GM18909 (cell line): ENCODE measurements around the gene TMEM165.
A peak's percentile ranks its signal among the peaks of the same experiment; 100 is the strongest.

Source experiments
- ATAC-seq: cut with Tn5 transposase; IDR thresholded peaks from one replicate; pipeline ENCODE4 v1.9.1; 2021; ENCODE audit warnings: mild to moderate bottlenecking; ENCODE audit not compliant: unreplicated experiment, poor library complexity

The TMEM165 gene

DNA sequence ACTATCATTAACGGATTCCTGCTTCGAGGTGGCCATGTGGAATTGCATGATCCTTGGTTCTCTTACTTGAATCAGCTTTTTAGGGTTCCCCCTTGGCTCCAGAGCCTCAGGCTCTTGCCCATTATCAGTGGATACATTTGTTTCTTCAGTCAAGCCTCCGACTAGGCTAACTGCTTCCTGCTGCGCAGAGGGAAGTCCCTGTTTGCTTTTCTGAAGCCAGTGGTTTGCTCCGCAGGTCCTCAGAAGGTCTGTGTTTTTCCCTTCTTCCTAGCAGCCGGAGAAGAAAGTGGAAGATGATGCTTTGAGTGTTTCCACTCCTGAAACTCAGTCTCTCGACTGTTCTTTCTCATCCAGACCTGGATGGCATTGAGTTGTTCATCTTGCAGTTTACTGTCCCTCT is 29.1 kb upstream of the TMEM165 start:
- no peak for ATAC-seq

GRCh38 chr4:55367084-55367722 is 28.6 kb upstream of the TMEM165 start:
- no peak for ATAC-seq

- ATAC-seq, result no peak
Measured at GRCh38 chr4:55369968-55370367, 25.8 kb upstream of the TMEM165 start.

GRCh38 chr4:55372259-55372658 is 23.5 kb upstream of the TMEM165 start:
- no peak for ATAC-seq

- ATAC-seq, result no peak
Measured at GRCh38 chr4:55373461-55373860, 22.3 kb upstream of the TMEM165 start.

- ATAC-seq, result no peak
Measured at GRCh38 chr4:55376698-55377097, 19.1 kb upstream of the TMEM165 start.

DNA sequence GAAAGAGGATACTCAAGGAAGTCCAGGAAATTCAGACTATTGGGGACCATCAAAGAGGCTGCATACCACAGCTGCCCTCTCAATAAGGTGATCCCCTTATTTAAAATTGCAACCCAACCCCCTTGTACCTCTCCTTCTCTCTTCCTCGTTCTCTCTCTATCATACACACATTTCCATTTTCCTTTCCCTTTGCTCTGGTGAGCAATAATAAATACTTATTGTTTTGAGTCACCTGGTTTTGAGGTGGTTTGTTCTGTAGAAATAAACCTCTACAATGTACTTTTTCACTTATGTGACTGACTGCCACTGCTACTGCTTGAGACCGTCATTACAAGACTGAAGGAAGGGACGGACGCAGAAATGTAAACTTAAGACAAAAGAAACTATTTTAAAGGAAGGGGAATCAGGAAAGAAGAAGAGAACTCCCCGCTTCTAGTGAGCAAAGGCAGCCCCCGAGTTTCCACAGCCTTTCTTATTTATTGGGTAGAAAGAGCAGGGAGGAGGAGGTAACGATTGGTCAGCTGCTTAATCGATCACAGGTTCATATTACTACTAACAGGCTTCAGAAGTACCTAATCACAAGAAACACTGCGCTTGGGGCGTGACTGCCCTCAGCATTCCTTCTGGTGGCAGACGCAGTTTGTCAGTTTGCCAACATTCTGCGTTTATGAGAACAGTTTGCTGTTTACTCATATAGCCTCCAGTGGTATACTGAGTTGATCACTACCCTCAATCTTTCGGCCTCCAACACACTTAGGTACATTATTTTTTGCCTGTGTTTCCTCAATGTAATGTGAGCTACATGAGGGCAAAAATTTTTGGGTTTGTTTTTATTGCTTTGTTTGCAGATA is 16.9 kb upstream of the TMEM165 start:
- no peak for ATAC-seq

DNA sequence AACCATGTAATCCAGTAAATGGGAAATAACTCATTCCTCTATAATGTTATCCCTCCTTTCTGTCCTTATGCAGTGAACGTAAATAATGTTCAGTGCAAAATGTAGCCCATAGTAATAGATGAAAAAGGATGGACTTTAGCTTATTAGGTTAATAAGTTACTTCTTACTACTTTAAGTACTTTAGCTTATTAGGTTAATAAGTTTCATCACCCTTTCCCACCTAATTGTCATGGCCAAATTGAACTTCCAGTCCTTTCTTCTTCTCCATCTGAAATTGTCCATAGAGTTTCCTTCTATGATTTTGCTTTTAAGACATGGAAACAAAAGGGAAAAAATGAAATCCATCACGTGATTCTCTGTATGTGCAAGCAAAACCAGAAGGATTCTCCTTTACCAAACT is 15.2 kb upstream of the TMEM165 start:
- no peak for ATAC-seq

DNA sequence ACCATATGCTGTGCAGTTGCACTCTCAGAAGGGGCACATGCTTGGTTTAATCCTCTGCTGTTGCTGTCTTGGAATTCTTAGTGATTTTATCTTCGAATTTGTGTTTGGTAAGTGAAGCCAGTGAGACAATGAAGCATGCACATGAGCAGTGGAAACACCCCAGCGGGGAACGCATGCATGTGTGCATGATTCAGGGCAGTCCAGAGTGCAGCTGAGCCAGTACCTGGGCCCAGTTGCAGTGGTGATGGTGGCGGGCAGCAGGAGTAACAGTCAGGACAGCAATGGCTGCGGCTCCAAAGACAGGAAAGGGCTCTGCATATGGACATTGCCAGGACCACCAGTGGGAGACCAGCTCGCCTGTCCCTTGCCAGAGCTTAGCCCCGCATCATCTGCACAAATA is 14.3 kb upstream of the TMEM165 start:
- no peak for ATAC-seq

DNA sequence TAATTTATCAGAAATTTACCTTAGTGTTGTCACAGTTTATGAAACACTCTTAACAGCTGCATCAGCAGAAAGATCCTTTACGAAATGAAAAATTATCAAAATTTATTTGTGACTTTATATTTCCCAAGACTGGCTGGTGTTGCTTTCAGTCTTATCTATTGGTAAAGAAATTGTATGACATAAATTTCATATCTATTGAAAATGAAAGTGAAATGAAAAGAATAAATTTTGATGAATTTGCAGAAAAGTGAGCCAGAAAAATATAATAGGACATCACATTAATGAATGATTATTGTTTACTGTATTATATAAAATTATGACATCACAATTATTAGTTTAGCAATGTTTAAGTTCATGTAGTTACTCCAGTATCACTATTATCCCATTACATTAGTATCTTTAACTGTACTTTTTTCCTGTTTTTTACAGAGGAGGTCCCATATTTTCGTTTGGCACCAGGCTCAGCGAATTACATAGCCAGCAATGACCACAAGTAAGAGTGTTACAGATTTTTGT is 13.2 kb upstream of the TMEM165 start:
- ATAC-seq, result no peak

DNA sequence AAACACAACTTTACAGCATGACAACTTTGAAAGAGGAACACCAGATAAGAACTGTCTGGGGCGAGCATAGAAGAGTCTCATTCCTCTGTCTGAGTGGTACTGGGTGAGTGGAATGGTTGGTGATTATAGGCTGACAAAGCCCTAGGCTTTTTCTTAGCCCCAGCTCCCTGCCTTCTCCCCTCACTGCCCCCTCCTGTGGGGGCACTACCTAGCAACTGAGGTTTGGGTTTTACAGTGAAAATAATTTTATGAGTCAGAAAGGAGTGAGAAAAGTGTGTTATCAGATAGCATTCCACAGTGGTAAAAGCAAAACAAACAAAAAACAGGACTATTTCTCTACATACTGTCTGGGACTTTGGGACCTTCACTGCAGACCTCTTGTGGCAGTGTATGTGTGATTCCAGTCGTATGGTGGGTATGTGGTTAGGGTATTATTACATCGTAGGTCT is 10.5 kb upstream of the TMEM165 start:
- no peak for ATAC-seq

DNA sequence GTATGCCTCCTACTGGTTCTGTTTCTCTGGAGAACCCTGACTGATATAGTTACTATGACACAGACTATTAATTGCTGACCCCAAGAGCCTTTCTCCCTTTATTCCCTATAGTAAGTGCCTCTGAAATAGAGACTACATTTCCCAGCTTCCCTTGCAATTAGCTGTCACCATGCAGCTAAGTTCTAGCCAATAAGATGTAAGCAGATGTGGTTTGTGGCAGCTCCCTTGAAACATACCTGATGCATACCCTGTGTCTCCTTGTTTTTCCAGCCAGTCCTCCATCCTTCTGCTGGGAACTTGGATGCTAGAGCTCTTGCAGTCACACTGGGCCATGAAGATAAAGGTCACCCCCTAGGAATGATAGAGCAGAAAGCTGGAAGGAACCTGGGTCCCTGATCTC is 9.7 kb upstream of the TMEM165 start:
- peak; percentile 85 for ATAC-seq

DNA sequence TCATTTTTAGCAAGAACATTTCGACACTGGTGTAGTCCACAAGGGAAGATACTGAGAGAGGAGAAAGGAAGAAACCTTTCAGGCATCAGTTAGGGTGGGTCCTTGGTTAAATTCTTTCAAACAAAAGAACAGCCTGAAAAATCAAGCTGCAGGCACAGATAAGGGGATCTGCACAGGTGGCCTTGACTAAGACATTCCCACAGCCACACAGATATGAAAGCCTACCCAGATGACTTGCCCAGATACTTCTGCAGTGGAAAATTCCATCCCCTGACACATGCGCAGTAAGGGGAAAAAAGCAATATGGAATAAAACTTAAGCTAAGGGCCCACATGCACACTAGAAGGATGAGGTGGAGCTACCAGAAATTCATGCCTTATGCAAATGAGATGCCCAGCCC is 8.9 kb upstream of the TMEM165 start:
- ATAC-seq, result no peak

GRCh38 chr4:55393461-55394320 is 2.1 kb upstream of the TMEM165 start:
- ATAC-seq, result no peak

- peak; percentile 0 for ATAC-seq
Measured at GRCh38 chr4:55395218-55395528, 584 bp upstream of the TMEM165 start.

DNA sequence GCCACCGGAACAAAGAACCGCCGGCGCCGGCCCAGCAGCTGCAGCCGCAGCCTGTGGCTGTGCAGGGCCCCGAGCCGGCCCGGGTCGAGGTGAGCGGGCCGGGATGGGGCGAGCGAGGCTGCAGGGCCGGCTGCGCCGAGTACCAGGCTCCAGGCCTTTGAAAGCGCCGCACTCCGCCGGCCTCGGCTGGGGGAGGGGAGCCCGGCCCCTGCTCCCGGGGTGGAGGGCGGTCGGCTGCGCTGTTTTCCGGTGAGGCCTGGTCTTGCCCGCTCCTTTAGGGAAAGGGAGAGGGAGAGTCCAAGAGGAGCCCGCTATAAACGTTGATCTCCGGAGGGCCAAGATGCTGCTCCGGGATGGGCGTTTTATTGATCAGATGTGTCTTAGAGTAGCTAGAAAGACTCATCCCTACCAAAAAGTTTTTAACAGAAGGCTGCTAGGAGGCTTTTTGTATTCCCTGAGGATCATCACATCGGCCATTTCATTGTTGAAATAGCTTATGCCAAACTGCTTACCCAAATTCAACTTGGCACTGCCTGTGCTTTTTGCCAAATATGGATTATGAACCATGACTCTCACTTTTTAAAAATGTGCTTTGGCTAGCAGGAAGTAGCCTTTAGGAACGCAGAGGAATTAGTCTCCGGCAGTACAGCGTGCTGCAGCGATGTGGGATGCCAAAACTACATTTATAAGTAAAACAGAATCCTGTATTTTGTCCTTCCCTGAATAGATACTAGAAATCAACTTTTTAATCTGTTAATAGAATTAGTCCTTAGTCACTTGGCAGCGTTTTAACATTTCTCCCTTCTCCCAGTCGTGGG is 760 bp downstream of the TMEM165 start:
- peak; percentile 28 for ATAC-seq

DNA sequence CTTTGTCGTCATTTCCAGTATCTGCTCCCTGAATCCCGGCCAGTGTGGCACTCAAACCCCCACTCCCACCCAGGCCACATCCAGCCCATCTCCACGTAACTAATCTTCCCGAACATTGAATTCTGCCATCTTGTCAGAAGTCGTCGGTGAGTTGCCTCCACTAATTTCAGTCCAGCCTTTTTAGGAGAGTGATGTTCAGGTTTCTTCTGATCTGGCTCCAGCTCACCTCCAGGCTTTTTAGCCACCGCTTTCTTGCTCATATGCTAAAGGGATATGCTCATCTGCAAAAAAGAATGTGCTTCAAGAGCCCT is 1.3 kb downstream of the TMEM165 start:
- no peak for ATAC-seq

- no peak for ATAC-seq
Measured at GRCh38 chr4:55397520-55398321, 2.0 kb downstream of the TMEM165 start.

DNA sequence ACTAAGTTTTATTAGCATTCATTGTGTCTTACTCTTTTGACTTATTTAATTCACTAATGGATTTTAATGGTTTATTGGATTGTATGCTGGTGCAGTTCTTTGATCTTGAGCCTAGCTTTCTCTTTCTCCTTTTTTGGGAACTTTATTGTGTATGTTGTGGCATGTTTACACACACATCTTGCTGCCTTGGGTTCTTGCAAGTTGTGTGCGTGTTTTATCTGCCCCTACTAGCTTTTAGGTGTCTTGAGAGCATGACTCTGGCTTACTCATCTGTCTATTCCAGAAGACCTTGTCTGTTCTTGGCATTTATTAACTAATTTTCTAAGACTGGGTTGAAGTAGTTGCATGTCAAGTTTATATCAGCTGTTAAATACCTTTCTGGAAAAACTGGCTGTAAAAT is 2.7 kb downstream of the TMEM165 start:
- no peak for ATAC-seq
